HepG2 (cell line): Measurements from ENCODE around the gene CUL2. TPM values are rescaled to one million over a fixed set of nuclear protein-coding genes. Genes with fewer than 3 reads are reported as not detected.

Experiments used
- ATAC-seq: fragments of 200-7000 bp; cut with Tn5 transposase; 3 replicates; pipeline ENCODE4 v1.9.1; 2020; ENCODE audit warnings: mild to moderate bottlenecking, moderate library complexity
- Bru-seq: library from RNA; stranded (reverse); fragments of 400-500 nt; gene quantifications from one replicate; lab custom pipeline; 2021; lab: Mats Ljungman, UMichigan
- BruChase-seq, 2 experiments: library from RNA; stranded (reverse); fragments of 400-500 nt; gene quantifications; one replicate each; lab custom pipeline; 2021; lab: Mats Ljungman, UMichigan
- BruUV-seq: library from RNA; stranded (reverse); fragments of 400-500 nt; replicated peaks from 2 replicates; lab custom pipeline; 2021; lab: Mats Ljungman, UMichigan
- CTCF ChIA-PET: fragments of 300-600 bp; formaldehyde crosslinking; extraction: SDS; loops from one replicate; lab custom pipeline; 2021; ENCODE audit warnings: low total read pairs, inconsistent platforms, low intra/inter-chr PET ratio; lab: Yijun Ruan, JAX
- POLR2A ChIA-PET: fragments of 350-600 bp; sonication (Branson Sonifier 250); formaldehyde crosslinking; loops from one replicate; lab custom pipeline; 2020; ENCODE audit warnings: antibody characterized with exemption, inconsistent platforms; lab: Yijun Ruan, JAX
- DNase-seq: peaks from one replicate; pipeline ENCODE4 v3.0.0-alpha.2; 2015; ENCODE audit warnings: low spot score
- FAIRE-seq: peaks from 3 replicates; lab custom pipeline; 2011; peaks lifted over from hg19 to GRCh38; lab: Jason Lieb, UNC
- H2AFZ ChIP-seq: one replicate; pipeline ENCODE4 v1.6.1; 2011; ENCODE audit warnings: low read length, inconsistent platforms
- H3K27ac ChIP-seq: fragments of 300-600 bp; 3 replicates; pipeline ENCODE4 v1.8.0; 2011; ENCODE audit warnings: mixed run types, mild to moderate bottlenecking, mixed read lengths, low read length, inconsistent platforms; ENCODE audit not compliant: insufficient read depth; ENCODE audit errors: extremely low read length
- H3K27me3 ChIP-seq, 2 experiments: fragments of 200-600 bp in 1 of 2; 2 replicates in 1 of 2; 3 replicates in 1 of 2; pipeline versions ENCODE4 v1.6.0 to v1.8.0; 2011; ENCODE audit warnings: low read length in 2 of 2, mild to moderate bottlenecking in 2 of 2, moderate library complexity in 2 of 2, inconsistent platforms in 1 of 2; ENCODE audit not compliant: insufficient read depth in 2 of 2, control insufficient read depth in 1 of 2
- H3K36me3 ChIP-seq, 2 experiments: fragments of 200-600 bp in 1 of 2; replicated peaks in 1 of 2; 2 replicates in 1 of 2; 3 replicates in 1 of 2; pipeline versions ENCODE4 v1.5.1 to v1.8.0; 2011; ENCODE audit warnings: low read length in 2 of 2, inconsistent platforms in 1 of 2; ENCODE audit not compliant: insufficient read depth in 2 of 2, control insufficient read depth in 1 of 2
- H3K4me1 ChIP-seq: 2 replicates; pipeline ENCODE4 v1.5.1; 2012; ENCODE audit warnings: low read length, inconsistent platforms; ENCODE audit not compliant: insufficient read depth
- H3K4me2 ChIP-seq: 2 replicates; pipeline ENCODE4 v1.6.0; 2011; ENCODE audit warnings: low read depth, low read length, inconsistent platforms
- H3K4me3 ChIP-seq, 3 experiments: fragments of 200-600 bp in 1 of 3; sonication (generic), shearing (Covaris generic) in 1 of 3; replicated peaks in 1 of 3; 2 replicates each; pipeline ENCODE4 v1.5.1; 2011 to 2016; ENCODE audit warnings: low read length in 3 of 3, inconsistent platforms in 2 of 3, low read depth in 2 of 3, mild to moderate bottlenecking in 2 of 3, control low read depth in 1 of 3, mixed read lengths in 1 of 3; ENCODE audit not compliant: insufficient read depth in 1 of 3
- H3K79me2 ChIP-seq: one replicate; pipeline ENCODE4 v1.6.1; 2011; ENCODE audit warnings: low read length, inconsistent platforms; ENCODE audit not compliant: insufficient read depth
- H3K9ac ChIP-seq: 2 replicates; pipeline ENCODE4 v1.6.0; 2011; ENCODE audit warnings: mild to moderate bottlenecking, low read depth, low read length, inconsistent platforms; ENCODE audit not compliant: insufficient read depth
- H3K9me3 ChIP-seq: 2 replicates; pipeline ENCODE4 v1.5.1; 2012; ENCODE audit warnings: mild to moderate bottlenecking, low read length
- H4K20me1 ChIP-seq: 2 replicates; pipeline ENCODE4 v1.6.0; 2011; ENCODE audit warnings: inconsistent platforms, mild to moderate bottlenecking, low read length, moderate library complexity; ENCODE audit not compliant: insufficient read depth
- ARHGAP35 ChIP-seq: sonication (generic); formaldehyde crosslinking; IDR thresholded peaks from 2 replicates; pipeline ENCODE4 v1.9.0; 2022; ENCODE audit warnings: mild to moderate bottlenecking, inconsistent platforms, moderate library complexity, missing genetic modification reagents, borderline replicate concordance
- DMAP1 ChIP-seq: IDR thresholded peaks from 2 replicates; pipeline ENCODE4 v1.6.1; 2016
- ELF1 ChIP-seq: sonication (generic); formaldehyde crosslinking; IDR thresholded peaks from 2 replicates; pipeline ENCODE4 v1.4.0; 2020; ENCODE audit warnings: missing genetic modification reagents
- IKZF1 ChIP-seq: fragments of 450-650 bp; IDR thresholded peaks from 2 replicates; pipeline ENCODE4 v1.7.1; 2016
- MXI1 ChIP-seq: IDR thresholded peaks from 3 replicates; pipeline ENCODE4 v1.6.1; 2012; ENCODE audit warnings: low read depth, low read length, inconsistent platforms, borderline replicate concordance
- POGZ ChIP-seq: sonication (generic); formaldehyde crosslinking; IDR thresholded peaks from 2 replicates; pipeline ENCODE4 v1.4.0; 2020; ENCODE audit warnings: mild to moderate bottlenecking, missing genetic modification reagents
- RBM22 ChIP-seq: fragments of 200-400 bp; formaldehyde crosslinking; optimal IDR thresholded peaks from 2 replicates; pipeline ENCODE3; 2017; ENCODE audit warnings: mild to moderate bottlenecking, low read length, moderate library complexity
- RFX3 ChIP-seq: IDR thresholded peaks from 2 replicates; pipeline ENCODE4 v1.6.1; 2016; ENCODE audit warnings: missing biosample characterization, missing genetic modification reagents
- RNF2 ChIP-seq: fragments of 450-650 bp; conservative IDR thresholded peaks from 2 replicates; pipeline ENCODE4 v1.6.1; 2016; ENCODE audit warnings: low read depth
- TGIF2 ChIP-seq: IDR thresholded peaks from 2 replicates; pipeline ENCODE4 v1.6.1; 2016; ENCODE audit warnings: control low read depth, missing compliant biosample characterization
- ZBTB39 ChIP-seq: sonication (generic); formaldehyde crosslinking; IDR thresholded peaks from 2 replicates; pipeline ENCODE4 v1.5.0; 2020; ENCODE audit warnings: missing genetic modification reagents
- ZBTB7B ChIP-seq: sonication (generic); formaldehyde crosslinking; IDR thresholded peaks from 2 replicates; pipeline ENCODE4 v1.4.0; 2020; ENCODE audit warnings: missing genetic modification reagents
- ZNF329 ChIP-seq: sonication (generic); formaldehyde crosslinking; IDR thresholded peaks from 2 replicates; pipeline ENCODE4 v1.9.0; 2021; ENCODE audit warnings: low read depth, mild to moderate bottlenecking, missing genetic modification reagents
- ZNF605 ChIP-seq: sonication (generic); formaldehyde crosslinking; IDR thresholded peaks from 2 replicates; pipeline ENCODE4 v1.8.0; 2022; ENCODE audit warnings: mild to moderate bottlenecking, missing genetic modification reagents
- ZNF629 ChIP-seq: sonication (generic); formaldehyde crosslinking; conservative IDR thresholded peaks from 2 replicates; pipeline ENCODE4 v1.5.0; 2020; ENCODE audit warnings: missing genetic modification reagents
- WGBS: methylation state at CpG from one replicate; pipeline ENCODE4 v1.1.6; 2017; ENCODE audit warnings: low lambda C conversion rate; 5-methylcytosine and 5-hydroxymethylcytosine counted together
- in situ Hi-C: cut with HindIII; loops from 2 replicates; pipeline ENCODE4 v1.10.0; 2017; ENCODE audit warnings: low pct_unique_long_range_greater_than_20kb; ENCODE audit not compliant: extremely low pct_ligation_motif_present
- intact Hi-C: fragments of 100-400 bp; cut with micrococcal nuclease; formaldehyde crosslinking; loops from one replicate; pipeline ENCODE4 v1.10.0; 2022; ENCODE audit not compliant: unreplicated experiment
- long read RNA-seq, 2 experiments: library from RNA in 1 of 2; library from polyadenylated mRNA in 1 of 2; stranded (forward) in 1 of 2; unstranded in 1 of 2; transcript quantifications; one replicate each; pipeline ENCODE4 v2.0.0, GENCODE V29; 2019 to 2022
- polyA minus RNA-seq, 3 experiments: library from RNA; depleted of rRNA, polyadenylated mRNA; stranded (reverse); fragments of >200 nt; gene quantifications; 2 replicates each; pipeline ENCODE4 v1.2.3, GENCODE V29; 2011; ENCODE audit warnings: low replicate concordance in 1 of 3
- polyA plus RNA-seq, 8 experiments: library from polyadenylated mRNA; depleted of rRNA in 3 of 8; stranded (reverse) in 7 of 8; unstranded in 1 of 8; fragments of >200 nt; fragmentation: Illumina TruSeq in 4 of 8; extraction: Trizol in 4 of 8; gene quantifications; 2 replicates each; pipeline versions ENCODE4 v1.2.1 to v1.2.3, GENCODE V29; 2011 to 2016; ENCODE audit warnings: low read depth in 4 of 8, missing spikeins in 1 of 8, mixed read lengths in 1 of 8; ENCODE audit not compliant: insufficient read depth in 1 of 8
- total RNA-seq, 5 experiments: library from RNA; depleted of rRNA; stranded (reverse); fragments of >200 nt; fragmentation: Illumina TruSeq; extraction: Trizol; gene quantifications; 2 replicates each; pipeline ENCODE4 v1.2.3, GENCODE V29; 2016; ENCODE audit warnings: low read depth in 1 of 5

Gene CUL2
- total RNA-seq (2016; rRNA removed; fragmentation: Illumina TruSeq; extraction: Trizol), result 33.1 and 48.2 TPM in 2 replicates
- 10.9 and 12.3 TPM in 2 replicates for total RNA-seq (2016; cell fraction: cytosol; rRNA removed; fragmentation: Illumina TruSeq; extraction: Trizol; ENCODE audit: low read depth)
- total RNA-seq (2016; cell fraction: insoluble cytoplasmic fraction; rRNA removed; fragmentation: Illumina TruSeq; extraction: Trizol), result 35.6 and 42.8 TPM in 2 replicates
- total RNA-seq (2016; cell fraction: membrane; rRNA removed; fragmentation: Illumina TruSeq; extraction: Trizol), result 25.2 and 28.9 TPM in 2 replicates
- total RNA-seq (2016; cell fraction: nucleus; rRNA removed; fragmentation: Illumina TruSeq; extraction: Trizol), result 28.4 and 32.1 TPM in 2 replicates
- 7.1 and 9.6 TPM in 2 replicates for polyA plus RNA-seq (2011; rRNA removed)
- polyA plus RNA-seq (2011; cell fraction: cytosol; rRNA removed), result 4.9 and 7.1 TPM in 2 replicates
- 3.2 and 3.3 TPM in 2 replicates for polyA plus RNA-seq (2011; cell fraction: nucleus; rRNA removed)
- polyA plus RNA-seq (2012), result 15.6 and 18.3 TPM in 2 replicates
- 8.0 and 9.0 TPM in 2 replicates for polyA plus RNA-seq (2016; cell fraction: cytosol; fragmentation: Illumina TruSeq; extraction: Trizol; ENCODE audit: low read depth)
- 34.0 and 39.1 TPM in 2 replicates for polyA plus RNA-seq (2016; cell fraction: insoluble cytoplasmic fraction; fragmentation: Illumina TruSeq; extraction: Trizol; ENCODE audit: low read depth)
- 16.4 and 16.9 TPM in 2 replicates for polyA plus RNA-seq (2016; cell fraction: membrane; fragmentation: Illumina TruSeq; extraction: Trizol; ENCODE audit: low read depth)
- 26.7 and 29.6 TPM in 2 replicates for polyA plus RNA-seq (2016; cell fraction: nucleus; fragmentation: Illumina TruSeq; extraction: Trizol; ENCODE audit: insufficient read depth, low read depth)
- 7.4 and 12.1 TPM in 2 replicates for polyA minus RNA-seq (2011; rRNA and poly(A)+ RNA removed; ENCODE audit: low replicate concordance)
- 11.5 and 11.6 TPM in 2 replicates for polyA minus RNA-seq (2011; cell fraction: cytosol; rRNA and poly(A)+ RNA removed)
- polyA minus RNA-seq (2011; cell fraction: nucleus; rRNA and poly(A)+ RNA removed), result 12.2 and 17.9 TPM in 2 replicates
- Bru-seq, nascent RNA, result percentile 72 among the genes with signal in this experiment
- BruChase-seq, experiment 1, labeled RNA remaining after a 6-hour chase, result percentile 74 among the genes with signal in this experiment
- percentile 69 among the genes with signal in this experiment for BruChase-seq, experiment 2, labeled RNA remaining after a 2-hour chase
- long read RNA-seq, experiment 1, full-length matches to known transcripts, result 11 of 21 reads
- long read RNA-seq, experiment 1, partial matches to known transcripts, result 8 of 21 reads
- long read RNA-seq, experiment 1, other reads (novel, unspliced or antisense), result 2 of 21 reads
- long read RNA-seq, experiment 2, full-length matches to known transcripts, result 6 of 31 reads
- long read RNA-seq, experiment 2, partial matches to known transcripts, result 19 of 31 reads
- long read RNA-seq, experiment 2, other reads (novel, unspliced or antisense), result 6 of 31 reads

GRCh38 chr10:35090162-35090954, at the start of gene CUL2:
TSS of gene CUL2 (minus strand) at chr10:35090341. CDS start at chr10:35071317, 19,024 bp downstream.
- ATAC-seq, result peak; percentile 97
- peak; percentile 88 for DNase-seq
- in situ Hi-C loops, result no loop called here
- ChIA-PET POLR2A (interaction anchor here (2.1 kb wide), 1 partner anchor 36 kb away, joined by 10 read pairs; the partner anchor contains the start of gene CREM), CTCF (no interaction called here)
- Histone ChIP-seq H3K4me3 (peak within 1 kb of the TSS; percentile 69 to 97 (median 80)), H3K79me2 (peaks cover 43% of the 10 kb centered on the region), H4K20me1 (0 out of 2 replicates have a peak, but pooled peaks cover 2% of the 10 kb centered on the region), H3K27me3 (no peaks in the 10 kb centered on the region), H3K27ac (peak within 1 kb of the TSS; percentile 95), H3K36me3 (no peaks in the 10 kb centered on the region), H3K9me3 (peaks cover 5% of the 10 kb centered on the region), H3K9ac (peak within 1 kb of the TSS; percentile 93), H3K4me2 (peak within 1 kb of the TSS; percentile 87), H3K4me1 (peaks cover 50% of the 10 kb centered on the region), H2AFZ (peak within 1 kb of the TSS; percentile 97)
- WGBS, result 2% methylated on average over 9 of the region's 59 CpGs
- no TSS peak for BruUV-seq
- intact Hi-C loops, result no loop called here
- peak; percentile 57 for FAIRE-seq
- peak; percentile 79 for TF ChIP-seq DMAP1 (CRISPR knock-in tag)
- no peak for TF ChIP-seq RBM22
- TF ChIP-seq IKZF1, result no peak
- TF ChIP-seq ZNF605 (CRISPR knock-in tag), result peak; percentile 38; the same call in 1 of the 2 replicates
- no peak for TF ChIP-seq ARHGAP35 (CRISPR knock-in tag)
- TF ChIP-seq TGIF2, result no peak
- TF ChIP-seq ELF1 (CRISPR knock-in tag), result peak; percentile 85
- peak; percentile 28; the same call in 1 of the 3 replicates for TF ChIP-seq MXI1
- TF ChIP-seq ZBTB7B (CRISPR knock-in tag), result no peak
- no peak for TF ChIP-seq RNF2
- TF ChIP-seq ZNF329 (CRISPR knock-in tag), result no peak
- TF ChIP-seq POGZ, result peak; percentile 94
- TF ChIP-seq ZNF629, result no peak; the same call in 1 of the 2 replicates
- no peak for TF ChIP-seq ZBTB39
- TF ChIP-seq RFX3, result no peak
